ENCODE results near the gene SLC1A2.

Gene SLC1A2

DNA sequence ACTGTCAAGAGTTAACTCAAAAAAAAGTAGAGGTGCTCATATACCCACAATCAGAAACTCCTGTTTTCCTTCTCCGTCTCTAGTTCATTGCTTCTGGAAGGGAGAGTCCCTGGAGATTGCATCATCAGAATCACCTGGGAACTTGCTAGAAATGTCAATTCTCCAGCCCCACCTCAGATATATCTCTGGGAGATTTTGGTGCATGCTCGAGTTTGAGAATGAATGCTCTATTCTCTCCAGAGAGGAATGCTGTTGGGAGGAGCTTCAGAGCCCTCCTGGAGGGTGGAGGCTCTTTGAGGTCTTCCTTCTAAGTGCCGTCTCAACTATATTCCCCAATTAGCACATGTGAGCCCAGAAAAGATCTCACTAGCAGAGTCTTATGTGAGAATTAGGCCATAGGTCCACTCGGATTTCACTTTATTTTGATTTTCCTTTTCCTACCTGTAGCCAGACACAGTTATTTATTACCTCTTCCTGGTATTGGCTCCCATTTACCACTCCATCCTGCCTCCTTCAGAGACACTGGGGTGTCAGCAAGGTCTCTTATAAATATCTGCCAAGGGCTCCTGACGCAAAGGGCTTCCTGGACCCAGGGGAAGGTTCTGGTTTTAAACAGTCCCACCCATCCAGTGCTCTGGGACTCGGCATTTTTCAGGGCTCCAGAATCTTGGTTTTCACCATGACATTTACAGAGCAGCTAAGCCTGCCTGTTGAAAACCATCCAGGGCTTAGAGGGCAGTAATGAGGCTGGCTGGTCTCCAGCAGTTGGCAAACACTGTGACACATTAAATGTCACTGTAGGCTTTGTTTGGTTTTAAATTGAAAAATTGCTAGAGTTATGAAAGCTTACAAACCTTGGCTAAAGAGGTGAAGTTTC, 144.2 kb downstream of the SLC1A2 start:
- DNase-seq (ENCODE audit: low read depth in 2 of 2): no peak

DNA sequence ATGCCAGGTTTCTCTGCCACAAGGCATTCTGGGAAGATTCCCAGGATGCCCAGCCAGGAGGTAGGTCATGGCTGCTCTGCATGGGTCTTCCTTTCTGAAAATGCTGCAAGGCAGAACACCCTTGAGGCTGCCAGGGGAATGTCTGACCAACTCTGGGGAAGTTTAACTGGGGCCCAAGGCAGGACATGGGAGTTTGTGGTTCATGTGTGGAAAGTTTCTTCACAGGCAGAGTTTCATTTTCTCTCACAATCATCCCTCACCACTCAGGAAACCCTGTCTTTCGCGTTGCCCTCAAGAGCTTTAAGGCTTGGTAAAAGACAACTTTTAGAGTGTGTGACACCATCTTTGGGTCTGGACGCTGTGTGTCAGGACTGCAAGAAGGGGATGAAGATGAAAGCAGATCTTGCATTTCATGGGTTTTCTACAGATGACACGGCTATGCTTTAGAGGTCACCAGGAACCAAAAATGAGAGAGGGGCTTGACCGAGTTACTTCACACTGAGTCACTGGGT, 146.9 kb downstream of the SLC1A2 start:
- DNase-seq (ENCODE audit: low read depth in 2 of 2): no peak

DNA sequence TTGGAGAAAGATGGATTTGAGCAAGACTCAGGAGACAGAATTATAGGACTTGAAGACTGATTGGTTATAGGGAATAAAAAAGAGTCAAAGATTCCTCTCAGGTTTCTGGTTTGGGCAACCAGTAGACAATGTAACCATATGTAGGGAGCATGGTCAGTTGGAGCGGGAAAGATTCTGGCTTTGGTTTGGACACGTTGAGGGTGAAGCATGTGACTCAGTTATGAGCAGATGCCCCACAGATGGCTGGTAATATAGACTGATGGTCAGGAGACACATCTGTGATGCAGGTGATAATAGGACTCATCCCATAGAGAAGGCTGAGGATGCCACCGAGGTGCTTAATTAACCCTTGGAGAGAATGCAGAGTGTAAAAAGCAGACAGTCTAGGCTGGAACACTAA, 148.3 kb downstream of the SLC1A2 start:
- DNase-seq (ENCODE audit: low read depth in 2 of 2): no peak

DNA sequence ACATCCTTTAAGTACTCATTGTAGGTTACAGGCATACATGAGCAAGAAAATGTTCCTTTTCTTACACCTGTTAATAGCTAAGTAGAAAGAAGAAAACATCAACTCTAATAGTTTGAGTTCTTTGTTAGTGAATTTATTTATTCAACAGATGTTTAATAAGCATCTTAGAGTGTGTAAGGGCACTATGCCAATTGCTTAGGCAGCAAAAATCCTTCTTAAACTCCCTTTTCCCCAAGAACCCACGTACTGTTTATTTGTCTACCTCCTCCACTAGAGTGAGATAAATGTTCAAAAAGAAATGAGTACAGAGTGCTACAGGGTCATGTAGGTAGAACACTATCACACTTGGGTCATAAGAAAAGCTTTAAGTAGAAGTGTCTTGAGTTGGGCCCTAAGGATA, 149.0 kb downstream of the SLC1A2 start:
- DNase-seq (ENCODE audit: low read depth in 2 of 2): no peak

DNA sequence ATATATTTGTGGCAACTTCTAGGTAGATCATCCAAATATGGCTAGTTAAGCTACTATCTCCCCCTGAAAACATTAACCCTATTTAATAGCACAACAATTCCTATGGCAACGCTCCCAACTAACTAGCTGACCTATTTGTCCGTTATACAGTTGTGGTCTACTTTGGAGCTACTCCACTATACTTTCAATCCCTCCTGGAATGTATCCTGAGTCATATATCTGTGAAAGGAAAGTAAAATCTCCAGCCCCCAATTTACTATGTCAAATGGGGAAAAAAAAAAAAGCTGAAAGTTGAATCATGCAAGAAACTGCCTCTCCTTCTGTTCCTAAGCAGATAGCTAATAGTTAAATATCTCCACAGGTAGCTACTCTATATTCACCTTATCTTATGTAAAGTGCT, 151.9 kb downstream of the SLC1A2 start:
- DNase-seq (ENCODE audit: low read depth in 2 of 2): no peak

DNA sequence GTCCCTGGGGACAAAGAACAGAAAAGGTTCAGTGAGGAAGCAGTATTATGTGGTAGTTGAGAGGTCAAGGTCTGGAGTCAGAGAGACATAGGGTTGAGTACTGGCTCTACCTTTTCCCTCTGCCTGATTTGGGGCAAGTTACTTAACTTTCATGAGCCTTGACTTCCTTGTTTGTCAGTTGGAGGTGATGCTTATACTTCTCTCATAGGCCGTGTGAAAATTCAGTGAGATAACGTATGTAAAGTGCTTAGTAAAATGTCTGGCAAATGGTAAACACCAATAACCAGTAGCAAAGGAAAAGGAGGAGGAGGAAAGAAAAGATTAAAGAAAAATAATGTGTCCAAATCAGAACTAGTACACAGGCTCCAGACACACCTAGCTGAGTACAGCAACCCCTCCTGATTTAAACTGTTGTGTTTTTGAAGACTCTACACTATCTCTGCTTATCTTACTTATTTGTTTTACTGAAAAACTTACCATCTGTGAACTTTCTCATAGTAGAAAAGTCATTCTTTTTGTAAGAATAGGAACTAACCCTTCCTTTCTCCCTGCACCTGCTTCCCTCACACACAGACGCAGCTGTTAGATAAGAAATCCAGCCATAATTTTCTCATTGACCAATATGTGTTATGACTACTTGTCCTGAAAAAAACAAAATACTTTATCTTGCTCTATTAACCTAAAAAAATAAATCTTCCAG, 153.5 kb downstream of the SLC1A2 start:
- no peak for DNase-seq (ENCODE audit: low read depth in 2 of 2)

DNA sequence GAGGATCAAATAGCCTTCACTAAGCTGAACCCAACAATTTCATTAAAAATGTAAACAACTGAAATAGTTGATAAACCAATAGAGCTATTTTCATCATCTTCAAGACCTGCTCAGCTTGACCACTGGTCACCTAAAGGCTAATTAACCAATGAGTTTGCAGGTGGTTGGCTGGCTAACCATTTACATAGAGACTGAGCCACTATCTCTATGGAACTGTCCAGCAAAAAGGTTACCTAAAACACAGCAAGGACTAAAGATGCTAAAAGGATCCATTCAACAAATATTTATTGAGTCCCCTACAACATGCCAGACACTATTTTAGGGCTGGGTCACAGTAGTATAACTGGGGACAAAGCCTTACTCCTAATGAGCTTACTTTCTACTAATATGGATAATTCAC, 156.6 kb downstream of the SLC1A2 start:
- DNase-seq (ENCODE audit: low read depth in 2 of 2): no peak

DNA sequence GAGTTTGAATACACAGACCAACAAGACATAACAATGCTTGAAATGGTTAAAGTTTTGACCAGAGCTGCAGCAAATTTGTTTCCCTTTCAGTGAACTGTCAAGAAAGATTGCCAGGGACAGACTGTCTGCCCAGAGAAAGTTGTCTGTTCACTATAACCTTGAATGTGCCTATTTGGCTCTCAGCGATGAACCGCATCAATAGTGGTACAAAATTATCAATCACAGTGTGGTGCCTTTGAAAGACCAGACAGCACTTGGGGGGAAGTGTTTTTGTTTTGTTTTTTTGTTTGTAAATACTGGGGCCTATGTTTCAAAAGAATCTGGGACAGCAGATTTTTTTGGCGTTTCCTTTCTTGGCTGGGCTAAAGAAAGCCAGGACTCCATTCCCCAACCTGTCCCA, 157.3 kb downstream of the SLC1A2 start:
- DNase-seq (ENCODE audit: low read depth in 2 of 2): no peak

DNA sequence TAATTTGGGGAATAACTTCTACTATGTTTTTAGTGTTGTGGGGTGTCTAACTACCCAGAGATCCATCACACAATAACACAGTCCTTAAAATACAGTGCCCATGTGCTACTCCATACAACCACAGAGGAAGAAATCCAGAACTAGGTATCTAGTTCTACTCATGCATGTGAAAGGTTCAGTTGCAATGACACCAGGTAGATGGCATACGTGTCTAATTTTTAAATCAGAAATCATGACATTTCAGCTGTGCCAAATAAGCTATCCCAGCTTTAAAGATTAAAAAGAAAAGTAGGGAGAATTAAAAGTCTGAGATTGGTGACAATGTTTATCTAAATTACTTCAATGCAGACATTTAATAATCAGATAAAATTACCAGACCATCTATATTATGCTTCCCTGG, 158.2 kb downstream of the SLC1A2 start:
- no peak for DNase-seq (ENCODE audit: low read depth in 2 of 2)

DNA sequence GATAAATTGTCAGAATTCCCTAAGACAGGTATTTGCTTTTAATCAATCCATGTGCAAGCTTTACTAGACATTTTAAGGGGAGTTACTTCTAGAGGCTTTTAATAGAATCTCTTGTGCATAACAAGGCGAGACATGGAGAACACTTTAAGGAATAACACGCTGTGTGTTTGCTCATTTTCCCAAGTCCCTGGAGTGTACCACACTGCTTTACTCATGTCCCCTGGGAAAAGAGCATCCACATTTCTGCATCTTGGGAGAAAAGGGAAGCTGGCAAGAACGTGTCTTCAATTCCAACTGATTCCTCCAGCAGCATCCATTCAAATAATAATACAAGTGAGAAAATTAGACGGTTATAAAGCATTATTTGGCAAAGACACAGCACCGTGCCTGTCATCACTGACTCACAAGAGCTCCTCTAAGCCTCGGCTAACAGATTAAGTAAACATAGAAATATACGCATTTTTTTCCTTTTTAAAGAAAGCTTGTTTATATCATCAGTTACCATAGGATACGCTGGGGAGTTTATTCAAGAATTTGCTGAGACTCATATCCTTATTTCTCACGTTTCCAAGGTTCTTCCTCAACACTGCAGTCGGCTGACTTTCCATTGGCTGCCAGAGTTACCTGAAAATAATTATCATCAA, 158.9 kb downstream of the SLC1A2 start:
- no peak for DNase-seq (ENCODE audit: low read depth in 2 of 2)

DNA sequence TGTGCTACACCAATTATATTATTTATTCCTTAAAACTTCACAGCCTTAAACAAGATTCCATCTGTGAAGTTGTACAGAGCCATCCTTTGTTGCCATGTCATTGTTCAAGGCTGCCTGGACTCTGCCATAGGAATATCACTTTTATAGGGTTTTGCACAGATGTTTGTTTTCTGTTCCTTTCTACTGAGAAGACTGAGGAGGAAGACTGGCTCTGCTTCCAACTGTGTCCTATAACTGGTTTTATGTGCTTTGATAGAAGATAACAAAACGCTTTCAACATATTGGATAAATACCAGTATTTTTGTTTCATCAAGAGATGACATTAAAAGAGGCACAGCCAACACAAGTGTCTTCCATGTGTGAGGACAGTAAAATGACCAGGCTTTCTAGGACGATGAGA, 159.8 kb downstream of the SLC1A2 start:
- DNase-seq (ENCODE audit: low read depth in 2 of 2): no peak

DNA sequence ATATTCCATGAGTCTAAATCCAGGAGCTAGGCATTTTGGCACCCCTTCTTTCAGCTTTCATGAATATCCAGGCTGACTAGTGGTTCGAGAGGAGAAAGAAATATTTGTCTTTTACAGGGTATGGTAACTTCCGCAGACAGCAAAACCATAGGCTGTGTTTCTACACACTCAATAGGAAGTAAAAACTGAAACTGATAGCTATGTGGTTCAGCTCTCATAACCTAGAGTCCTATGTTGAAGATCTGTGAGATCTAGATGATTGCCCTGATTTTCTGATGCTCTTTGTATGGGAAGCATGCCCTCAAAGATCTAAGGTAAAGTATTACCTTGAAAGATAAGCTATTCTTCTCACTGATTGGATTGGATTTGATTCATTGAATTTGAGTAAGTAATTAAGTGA, 162.1 kb downstream of the SLC1A2 start:
- no peak for DNase-seq (ENCODE audit: low read depth in 2 of 2)

DNA sequence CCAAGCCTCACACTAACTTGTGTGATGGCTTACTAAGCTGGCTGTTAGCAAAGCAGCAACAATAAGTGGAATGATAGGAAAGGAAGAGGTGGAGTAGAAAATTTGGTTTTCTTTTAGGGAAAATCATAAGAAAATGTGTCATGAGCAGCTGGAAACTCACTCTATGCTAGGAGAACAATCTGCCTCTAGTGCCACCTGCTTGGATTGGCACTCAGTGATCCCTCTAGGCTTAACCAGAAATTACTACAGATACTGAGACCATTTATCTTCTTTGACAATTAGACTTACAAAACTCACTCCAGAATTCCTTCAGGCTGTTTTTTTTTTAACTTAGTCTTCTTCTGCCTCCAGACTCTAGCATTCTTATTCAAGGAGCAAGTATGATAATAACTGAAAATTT, 163.1 kb downstream of the SLC1A2 start:
- no peak for DNase-seq (ENCODE audit: low read depth in 2 of 2)

DNA sequence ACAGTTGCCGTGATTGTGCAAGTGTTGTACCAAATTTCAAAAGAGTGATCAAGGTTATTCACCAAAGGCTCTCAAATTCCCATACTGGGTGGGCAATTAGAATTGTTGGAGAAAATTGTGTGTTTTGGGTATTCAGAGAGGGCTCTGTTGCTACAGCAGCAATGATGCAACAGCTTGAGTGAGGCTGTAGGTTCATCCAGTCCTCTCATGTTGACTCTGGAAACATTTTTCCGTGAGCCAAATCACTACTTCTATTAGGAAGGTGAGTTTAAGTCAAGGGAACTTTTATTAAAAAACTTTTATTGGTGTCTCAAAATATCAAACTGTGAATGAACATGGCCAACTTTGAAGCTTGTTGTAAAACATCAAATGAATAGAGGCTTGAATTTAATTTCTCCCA, 163.8 kb downstream of the SLC1A2 start:
- DNase-seq (ENCODE audit: low read depth in 2 of 2): no peak

DNA sequence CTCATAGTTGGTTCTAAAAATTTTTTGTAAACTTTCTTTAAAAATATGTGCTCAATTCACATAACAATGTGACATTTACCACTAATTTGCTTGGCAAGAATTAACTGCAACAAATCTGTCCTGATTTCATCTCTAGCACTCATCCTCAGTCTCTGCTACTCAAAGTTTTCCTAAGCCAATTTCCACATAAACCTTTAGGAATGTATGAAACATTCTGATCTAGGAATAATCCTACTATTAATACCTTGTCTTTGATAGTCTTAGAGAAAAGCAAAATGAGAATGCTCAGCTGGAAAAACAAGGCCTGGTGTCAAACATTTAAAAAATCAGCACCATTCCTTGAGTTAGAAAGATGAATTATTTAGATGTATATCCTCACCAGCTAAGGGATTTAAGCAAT, 166.1 kb downstream of the SLC1A2 start:
- DNase-seq (ENCODE audit: low read depth in 2 of 2): no peak

DNA sequence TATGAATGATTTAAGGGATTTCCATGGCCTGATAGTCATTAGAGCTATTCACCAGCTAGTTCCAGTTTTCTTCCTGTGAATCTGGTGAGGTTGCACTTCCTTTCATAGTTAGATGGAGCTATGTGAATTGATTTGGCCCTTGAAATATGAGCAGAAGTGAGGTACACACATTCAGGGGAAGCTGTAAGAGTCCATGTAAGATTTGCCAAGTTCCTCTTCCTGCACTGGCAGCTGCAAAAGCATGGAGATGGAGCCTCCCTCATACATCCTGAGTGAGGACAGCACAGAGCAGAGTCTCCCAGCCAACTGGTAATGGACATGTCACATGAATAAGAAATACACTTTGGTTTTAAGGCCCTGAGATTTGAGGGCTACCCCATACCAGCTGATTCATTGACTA, 168.7 kb downstream of the SLC1A2 start:
- DNase-seq (ENCODE audit: low read depth in 2 of 2): no peak

DNA sequence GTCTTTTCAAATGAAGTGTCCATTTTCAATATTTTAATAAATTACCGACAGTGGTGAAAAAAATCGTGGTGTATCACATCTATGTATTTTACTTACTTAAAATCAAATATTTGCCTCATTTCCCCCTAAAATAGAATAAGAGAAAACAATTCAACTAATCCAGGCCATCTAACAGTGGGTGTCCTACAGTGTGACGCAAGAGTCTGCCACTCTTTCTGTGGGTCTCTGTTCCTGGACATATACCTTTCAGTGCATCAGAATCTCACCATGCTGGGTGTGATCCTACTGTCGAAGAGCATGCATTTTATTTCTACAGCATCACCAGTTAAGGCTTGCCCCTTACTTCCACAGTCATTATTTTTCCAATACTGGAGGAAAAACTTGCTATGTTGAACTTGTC, 169.2 kb downstream of the SLC1A2 start:
- no peak for DNase-seq (ENCODE audit: low read depth in 2 of 2)

DNA sequence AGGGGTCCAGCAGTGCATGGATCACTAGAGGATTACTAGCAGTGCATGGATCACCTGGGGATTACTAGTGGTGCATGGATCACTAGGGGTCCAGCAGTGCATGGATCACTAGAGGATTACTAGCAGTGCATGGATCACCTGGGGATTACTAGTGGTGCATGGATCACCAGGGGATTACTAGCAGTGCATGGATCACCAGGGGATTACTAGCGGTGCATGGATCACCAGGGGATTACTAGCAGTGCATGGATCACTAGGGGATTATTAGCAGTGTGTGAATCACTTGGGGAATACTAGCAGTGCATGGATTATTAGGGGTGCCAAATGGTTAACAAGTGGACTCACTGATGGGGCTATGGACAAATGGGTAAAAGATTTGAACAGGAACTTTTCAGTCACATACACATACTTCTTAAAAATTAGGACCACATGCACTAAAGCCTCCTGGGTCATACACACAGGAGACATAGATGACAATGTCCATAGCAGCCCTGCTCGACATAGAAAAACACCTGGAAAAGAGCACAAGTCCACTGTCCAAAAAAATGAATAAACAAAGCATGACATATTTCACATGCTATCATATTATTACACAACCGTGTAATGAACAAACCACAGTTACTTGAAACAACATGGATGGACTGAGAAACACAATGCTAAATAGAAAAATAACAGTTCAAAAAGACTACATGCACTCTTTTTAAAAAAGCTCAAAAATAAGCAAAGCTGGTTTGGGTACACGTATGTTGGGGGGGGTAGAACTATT, 170.6 kb downstream of the SLC1A2 start:
- DNase-seq (ENCODE audit: low read depth in 2 of 2): no peak

DNA sequence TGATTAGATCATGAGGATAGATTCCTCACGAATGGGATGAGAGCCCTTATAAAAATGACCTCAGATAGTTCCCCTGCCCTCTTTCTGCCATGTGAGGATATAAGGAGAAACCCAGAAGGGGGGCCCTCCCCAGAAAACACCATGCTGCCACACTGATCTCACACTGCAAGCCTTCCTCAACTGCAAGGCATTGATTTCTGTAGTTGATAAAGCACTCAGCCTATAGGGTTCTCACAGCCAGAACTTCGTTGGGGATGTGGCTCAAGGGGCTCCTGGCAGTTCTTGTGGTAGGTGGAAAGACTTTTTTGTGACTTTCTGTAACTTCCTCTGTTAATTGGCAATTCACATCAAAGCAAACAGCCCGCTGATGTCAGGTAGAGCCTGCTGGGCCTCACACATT, 171.5 kb downstream of the SLC1A2 start:
- no peak for DNase-seq (ENCODE audit: low read depth in 2 of 2)

DNA sequence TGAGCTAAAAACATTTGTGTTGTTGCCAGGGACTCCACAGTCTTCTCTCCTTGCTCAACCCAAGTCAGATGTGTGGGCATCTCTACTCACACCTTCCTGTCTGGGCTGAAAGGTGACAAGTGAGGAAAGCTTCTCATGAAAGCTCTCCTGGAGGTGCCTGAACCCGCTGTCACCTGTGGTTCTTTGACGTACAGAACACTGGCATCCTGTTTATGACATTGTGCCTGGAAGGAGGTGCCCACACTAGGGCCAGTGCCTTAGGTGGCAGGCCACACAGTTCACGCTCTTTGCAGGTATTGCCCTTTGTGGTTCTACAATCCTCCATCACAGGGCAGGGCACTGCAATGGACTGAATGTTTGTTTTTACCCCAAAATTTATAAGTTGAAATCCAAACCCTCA, 171.9 kb downstream of the SLC1A2 start:
- DNase-seq (ENCODE audit: low read depth in 2 of 2): peak; percentile 17 to 28

DNA sequence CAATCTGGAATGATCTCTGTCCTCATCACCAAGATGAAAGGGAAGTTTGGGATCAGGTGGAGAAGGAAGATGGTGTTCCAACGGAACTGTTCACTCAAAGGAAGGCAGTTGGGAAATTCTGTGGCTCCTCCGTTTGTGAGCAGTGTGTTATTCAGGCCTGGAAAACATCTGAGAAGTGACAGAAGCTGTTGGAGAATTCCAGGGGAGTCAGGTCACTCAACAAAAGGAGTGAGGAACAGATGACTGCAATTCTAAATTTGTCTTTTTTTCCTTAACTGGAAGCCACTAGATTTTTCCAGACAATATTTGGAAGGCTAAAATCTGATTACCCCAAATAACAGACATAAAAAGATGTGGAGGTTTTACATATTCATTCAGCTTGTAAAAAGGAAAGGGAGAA, 172.6 kb downstream of the SLC1A2 start:
- no peak for DNase-seq (ENCODE audit: low read depth in 2 of 2)

DNA sequence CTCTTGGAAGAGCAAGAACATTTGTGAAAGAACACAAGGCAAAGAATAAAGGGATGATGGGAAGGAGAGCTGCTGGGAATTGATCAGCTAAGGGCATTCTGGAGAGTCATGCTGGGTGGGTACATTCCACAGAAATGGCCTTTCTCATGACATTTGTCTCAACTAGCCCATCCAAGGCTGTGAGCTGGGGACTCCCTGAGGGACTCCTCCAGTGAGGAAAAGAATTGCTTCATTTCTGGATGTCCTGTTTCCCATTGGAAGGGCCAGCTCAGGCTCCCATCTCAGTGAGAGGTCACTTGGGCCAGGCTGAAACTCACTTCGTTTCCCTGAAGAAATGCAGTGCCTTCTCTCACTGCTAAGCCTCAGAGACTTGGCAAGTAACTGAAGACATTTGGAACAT, 173.6 kb downstream of the SLC1A2 start:
- DNase-seq (ENCODE audit: low read depth in 2 of 2): no peak

Data from stimulated activated CD8-positive, alpha-beta memory T cell treated with anti-CD3 and anti-CD28 coated beads, Interleukin-7, amount 100 ng/mL, for 1 hour (primary cell).